GM10266 (cell line): ENCODE results near the gene CALCR.
"Not testable (repeated sequence)": the region's sequence is repeated elsewhere in the genome, so short reads cannot be mapped to it uniquely, and the experiment has no call there.

Experiments
- DNase-seq: peaks from one replicate; pipeline ENCODE4 v3.0.0; 2012; ENCODE audit errors: extremely low spot score
- CTCF ChIP-seq: IDR thresholded peaks from 2 replicates; pipeline ENCODE4 v1.5.1; 2012; ENCODE audit warnings: mild to moderate bottlenecking, low read depth; ENCODE audit not compliant: control insufficient read depth, insufficient read depth; ENCODE audit errors: missing control alignments

The CALCR gene

GRCh38 chr7:93535616-93536015 is 38.9 kb downstream of the CALCR start:
- no peak for TF ChIP-seq CTCF
- DNase-seq, result no peak

- no peak for TF ChIP-seq CTCF
- DNase-seq, result no peak
Measured at GRCh38 chr7:93530701-93531100, 43.8 kb downstream of the CALCR start.

- no peak for DNase-seq
- TF ChIP-seq CTCF, result no peak
Measured at GRCh38 chr7:93516834-93517233, 57.7 kb downstream of the CALCR start.

- no peak for DNase-seq
- no peak for TF ChIP-seq CTCF
Measured at GRCh38 chr7:93515144-93515543, 59.4 kb downstream of the CALCR start.

- TF ChIP-seq CTCF, result no peak
- DNase-seq, result no peak
Measured at GRCh38 chr7:93509303-93509702, 65.2 kb downstream of the CALCR start.

GRCh38 chr7:93503088-93503487 is 71.4 kb downstream of the CALCR start:
- DNase-seq, result no peak
- TF ChIP-seq CTCF, result no peak

- DNase-seq, result not testable (repeated sequence)
Measured at GRCh38 chr7:93491860-93492259, 82.7 kb downstream of the CALCR start.
